ENCODE results near the gene TMEM35B. TPM values are rescaled to one million over a fixed set of nuclear protein-coding genes. Genes with fewer than 3 reads are reported as not detected.

Gene TMEM35B
- total RNA-seq (2014; rRNA removed; shearing (Covaris generic)): 9.9 and 10.9 TPM in 2 replicates

DNA sequence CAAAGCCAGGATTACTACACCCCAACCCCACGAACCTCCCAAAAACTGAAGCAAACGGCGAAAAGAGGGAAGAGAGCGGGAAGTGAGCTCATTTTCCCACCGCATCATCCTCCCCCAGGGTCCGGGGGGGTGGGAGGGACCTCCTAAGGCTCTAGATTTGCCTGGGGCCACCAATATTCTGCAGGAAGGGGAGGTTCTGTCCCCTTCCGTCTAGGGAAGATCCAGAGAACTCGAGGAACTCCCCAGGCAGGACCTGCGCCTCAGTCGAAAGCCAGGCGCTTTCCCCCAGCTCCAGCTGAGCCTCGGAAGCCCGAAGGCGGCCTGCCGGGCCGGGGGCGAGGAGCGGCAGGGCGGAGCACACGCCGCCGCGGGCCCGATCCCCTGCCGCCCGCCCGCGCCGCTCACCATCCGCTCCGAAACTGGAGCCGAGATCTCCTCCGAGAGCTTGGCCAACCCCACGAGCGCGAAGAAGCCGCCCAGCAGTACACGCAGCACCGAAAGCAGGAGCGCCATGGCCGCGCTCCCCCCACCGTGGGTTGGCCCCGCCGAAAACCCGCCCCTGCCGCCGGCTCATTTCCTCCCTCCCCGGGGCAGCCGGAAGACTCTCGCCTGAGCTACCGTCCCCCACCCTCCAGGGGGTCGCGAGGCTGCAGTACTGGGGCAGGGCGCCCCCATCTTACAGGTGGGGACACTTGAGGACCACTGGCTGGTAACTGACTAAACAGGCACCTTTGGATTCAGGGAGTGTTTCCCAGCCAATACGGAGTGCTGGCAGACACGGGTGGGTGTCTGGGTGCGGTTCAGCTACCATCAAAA is at the start of gene TMEM35B:
Gene TMEM35B, minus strand, starts transcription at position 555 of the 816 bp plus-strand sequence. Its CDS starts 42 bp downstream, at position 513.

Small RNAs within 50 kb of the gene (small RNA-seq; reads per million reads assigned to genes)
- gene TMEM35B: not detected

Other genes with a start within 250 kb of the TMEM35B start
- gene GJB5, start 230.3 kb downstream of the TMEM35B start, total RNA-seq (2014; rRNA removed; shearing (Covaris generic)): not detected in 2 replicates
- gene GJB4, start 225.6 kb downstream of the TMEM35B start, total RNA-seq (2014; rRNA removed; shearing (Covaris generic)): 0.05 and 0.53 TPM in 2 replicates
- 11.8 and 13.5 TPM in 2 replicates for gene GJB3, start 204.1 kb downstream of the TMEM35B start, total RNA-seq (2014; rRNA removed; shearing (Covaris generic))
- gene GJA4, start 192.3 kb downstream of the TMEM35B start, total RNA-seq (2014; rRNA removed; shearing (Covaris generic)): not detected in 2 replicates
- 39.0 TPM in 2 replicates for gene SMIM12, start 125.6 kb downstream of the TMEM35B start, total RNA-seq (2014; rRNA removed; shearing (Covaris generic))
- gene DLGAP3, start 55.7 kb downstream of the TMEM35B start, total RNA-seq (2014; rRNA removed; shearing (Covaris generic)): 0.04 and 0.16 TPM in 2 replicates
- gene ZMYM6, start 46.6 kb upstream of the TMEM35B start, total RNA-seq (2014; rRNA removed; shearing (Covaris generic)): 5.5 and 5.7 TPM in 2 replicates
- gene ZMYM1, start 94.0 kb upstream of the TMEM35B start, total RNA-seq (2014; rRNA removed; shearing (Covaris generic)): 8.9 and 12.0 TPM in 2 replicates
- gene SFPQ, start 207.8 kb upstream of the TMEM35B start, total RNA-seq (2014; rRNA removed; shearing (Covaris generic)): 450 and 523 TPM in 2 replicates